Fibroblast of lung (primary cell): ENCODE measurements around the gene PDCD10. TPM values are rescaled to one million over a fixed set of nuclear protein-coding genes. Genes with fewer than 3 reads are reported as not detected.

Experiments used
- DNase-seq, 2 donors: peaks; one replicate each; pipeline versions ENCODE4 v3.0.0 to v3.0.0-alpha.2; 2010; ENCODE audit warnings: low read depth in 2 of 2
- H2AFZ ChIP-seq: 2 replicates; pipeline ENCODE4 v1.5.1; 2012; ENCODE audit warnings: low read length, control low read depth, inconsistent platforms
- H3K27ac ChIP-seq: 2 replicates; pipeline ENCODE4 v1.5.1; 2011; ENCODE audit warnings: low read length, control low read depth; ENCODE audit not compliant: insufficient read depth
- H3K27me3 ChIP-seq: 2 replicates; pipeline ENCODE4 v1.5.1; 2011; ENCODE audit warnings: mild to moderate bottlenecking, low read length; ENCODE audit not compliant: control insufficient read depth, insufficient read depth
- H3K36me3 ChIP-seq: 2 replicates; pipeline ENCODE4 v1.5.1; 2011; ENCODE audit warnings: low read length; ENCODE audit not compliant: control insufficient read depth, insufficient read depth
- H3K4me1 ChIP-seq: 2 replicates; pipeline ENCODE4 v1.5.1; 2011; ENCODE audit warnings: low read length; ENCODE audit not compliant: control insufficient read depth, insufficient read depth; ENCODE audit errors: extremely low read depth
- H3K4me2 ChIP-seq: 2 replicates; pipeline ENCODE4 v1.5.1; 2011; ENCODE audit warnings: low read length, control low read depth; ENCODE audit not compliant: insufficient read depth; ENCODE audit errors: extremely low read depth
- H3K4me3 ChIP-seq, 4 experiments: fragments of 200-600 bp in 1 of 4; sonication (generic) in 1 of 4; replicated peaks in 1 of 4; 2 replicates each; pipeline ENCODE4 v1.5.1; 2011 to 2016; ENCODE audit warnings: low read length in 4 of 4, low read depth in 3 of 4, mild to moderate bottlenecking in 3 of 4, control low read depth in 2 of 4, inconsistent platforms in 1 of 4, mixed read lengths in 1 of 4; ENCODE audit not compliant: insufficient read depth in 1 of 4; ENCODE audit errors: control extremely low read depth in 1 of 4
- H3K79me2 ChIP-seq: 2 replicates; pipeline ENCODE4 v1.5.1; 2012; ENCODE audit warnings: mild to moderate bottlenecking, low read length, inconsistent platforms; ENCODE audit not compliant: control insufficient read depth, insufficient read depth
- H3K9ac ChIP-seq: 2 replicates; pipeline ENCODE4 v1.5.1; 2011; ENCODE audit warnings: mild to moderate bottlenecking, low read length, control low read depth; ENCODE audit not compliant: insufficient read depth
- H3K9me3 ChIP-seq: 2 replicates; pipeline ENCODE4 v1.5.1; 2012; ENCODE audit warnings: low read depth, low read length; ENCODE audit not compliant: control insufficient read depth, insufficient read depth
- H4K20me1 ChIP-seq: 2 replicates; pipeline ENCODE4 v1.5.1; 2011; ENCODE audit warnings: low read length; ENCODE audit not compliant: control insufficient read depth, insufficient read depth; ENCODE audit errors: extremely low read depth
- EZH2 ChIP-seq: IDR thresholded peaks from 2 replicates; pipeline ENCODE4 v1.5.1; 2012; ENCODE audit warnings: low read length, control low read depth, mild to moderate bottlenecking; ENCODE audit errors: missing control alignments
- polyA plus RNA-seq, 2 donors: library from polyadenylated mRNA; depleted of rRNA in 1 of 2; stranded (reverse) in 1 of 2; unstranded in 1 of 2; fragments of >200 nt; gene quantifications; 2 replicates each; pipeline ENCODE4 v1.2.1, GENCODE V29; 2011 to 2012; ENCODE audit warnings: missing spikeins in 1 of 2
- total RNA-seq: library from RNA; depleted of rRNA; stranded (reverse); fragments of >200 nt; gene quantifications from 2 replicates; pipeline ENCODE4 v1.2.1, GENCODE V29; 2014
- TF ChIP-seq, protein P1 (sequence below), 2 donors: IDR thresholded peaks in 1 of 2; conservative IDR thresholded peaks in 1 of 2; 1 replicate in 1 of 2; 2 replicates in 1 of 2; pipeline ENCODE4 v1.5.1; 2011 to 2012; ENCODE audit warnings: low read length in 2 of 2, control low read depth in 1 of 2, inconsistent platforms in 1 of 2, low read depth in 1 of 2, mild to moderate bottlenecking in 1 of 2

Gene PDCD10
- total and polyA plus RNA-seq, 2 donors (not counting 1 experiment from before 2014, with no cell fraction given): 46.6 to 90.4 TPM

- H3K4me3 ChIP-seq: no peak overlapping the region
- H3K4me1 ChIP-seq: no peaks in the 10 kb centered on the region
These were observed 17.8 kb downstream of the PDCD10 start for GRCh38 chr3:167716920-167717319.

DNA sequence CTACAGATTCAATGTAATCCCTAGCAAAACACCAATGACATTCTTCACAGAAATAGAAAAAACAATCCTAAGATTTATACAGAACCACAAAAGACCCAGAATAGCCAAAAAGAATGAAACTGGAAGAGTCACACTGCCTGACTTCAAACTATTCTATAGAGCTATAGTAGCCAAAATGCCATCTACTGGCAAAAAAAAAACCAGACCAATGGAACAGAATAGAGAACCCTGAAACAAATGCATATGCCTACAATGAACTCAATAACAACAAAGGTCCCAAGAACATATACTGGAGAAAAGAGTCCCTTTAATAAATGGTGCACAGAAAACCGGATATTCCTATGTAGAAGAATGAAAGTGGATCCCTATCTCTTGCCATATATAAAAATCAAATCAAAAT is 19.8 kb downstream of the PDCD10 start:
- H3K9ac ChIP-seq: no peak overlapping the region
- no peaks in the 10 kb centered on the region for H4K20me1 ChIP-seq
- H3K9me3 ChIP-seq: no peaks in the 10 kb centered on the region
- no peaks in the 10 kb centered on the region for H3K4me1 ChIP-seq
- no peak overlapping the region for H3K4me2 ChIP-seq
- H3K4me3 ChIP-seq: no peak overlapping the region
- DNase-seq: no peak
- no peaks in the 10 kb centered on the region for H3K27me3 ChIP-seq
- H3K79me2 ChIP-seq: peaks cover 22% of the 10 kb centered on the region
- no peak for TF ChIP-seq EZH2
- TF ChIP-seq, protein P1, sequence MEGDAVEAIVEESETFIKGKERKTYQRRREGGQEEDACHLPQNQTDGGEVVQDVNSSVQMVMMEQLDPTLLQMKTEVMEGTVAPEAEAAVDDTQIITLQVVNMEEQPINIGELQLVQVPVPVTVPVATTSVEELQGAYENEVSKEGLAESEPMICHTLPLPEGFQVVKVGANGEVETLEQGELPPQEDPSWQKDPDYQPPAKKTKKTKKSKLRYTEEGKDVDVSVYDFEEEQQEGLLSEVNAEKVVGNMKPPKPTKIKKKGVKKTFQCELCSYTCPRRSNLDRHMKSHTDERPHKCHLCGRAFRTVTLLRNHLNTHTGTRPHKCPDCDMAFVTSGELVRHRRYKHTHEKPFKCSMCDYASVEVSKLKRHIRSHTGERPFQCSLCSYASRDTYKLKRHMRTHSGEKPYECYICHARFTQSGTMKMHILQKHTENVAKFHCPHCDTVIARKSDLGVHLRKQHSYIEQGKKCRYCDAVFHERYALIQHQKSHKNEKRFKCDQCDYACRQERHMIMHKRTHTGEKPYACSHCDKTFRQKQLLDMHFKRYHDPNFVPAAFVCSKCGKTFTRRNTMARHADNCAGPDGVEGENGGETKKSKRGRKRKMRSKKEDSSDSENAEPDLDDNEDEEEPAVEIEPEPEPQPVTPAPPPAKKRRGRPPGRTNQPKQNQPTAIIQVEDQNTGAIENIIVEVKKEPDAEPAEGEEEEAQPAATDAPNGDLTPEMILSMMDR (conservative IDR thresholded peaks at IDR 0.05 in 1 of 2, IDR thresholded peaks at IDR 0.05 in 1 of 2; ENCODE audit: low read depth in 1 of 2, low read length in 2 of 2): no peak
- no peak overlapping the region for H2AFZ ChIP-seq
- no peaks in the 10 kb centered on the region for H3K36me3 ChIP-seq
- H3K27ac ChIP-seq: no peak overlapping the region

More at GRCh38 chr3:167716920-167717319, 17.8 kb downstream of the PDCD10 start:
- no peak overlapping the region for H3K27ac ChIP-seq
- no peak overlapping the region for H3K9ac ChIP-seq
- no peaks in the 10 kb centered on the region for H3K36me3 ChIP-seq
- no peak for DNase-seq
- no peak overlapping the region for H2AFZ ChIP-seq
- H3K4me2 ChIP-seq: no peak overlapping the region
- H3K27me3 ChIP-seq: no peaks in the 10 kb centered on the region
- peaks cover 29% of the 10 kb centered on the region for H3K79me2 ChIP-seq
- no peaks in the 10 kb centered on the region for H4K20me1 ChIP-seq
- H3K9me3 ChIP-seq: no peaks in the 10 kb centered on the region
- TF ChIP-seq EZH2: no peak
- TF ChIP-seq, protein P1 (conservative IDR thresholded peaks at IDR 0.05 in 1 of 2, IDR thresholded peaks at IDR 0.05 in 1 of 2; ENCODE audit: low read depth in 1 of 2, low read length in 2 of 2): no peak

GRCh38 chr3:167712445-167712844 is 22.2 kb downstream of the PDCD10 start:
- H3K9ac ChIP-seq: no peak overlapping the region
- no peaks in the 10 kb centered on the region for H3K9me3 ChIP-seq
- no peaks in the 10 kb centered on the region for H4K20me1 ChIP-seq
- H3K27ac ChIP-seq: no peak overlapping the region
- H3K36me3 ChIP-seq: no peaks in the 10 kb centered on the region
- no peak overlapping the region for H2AFZ ChIP-seq
- H3K4me1 ChIP-seq: no peaks in the 10 kb centered on the region
- no peak for DNase-seq
- H3K27me3 ChIP-seq: no peaks in the 10 kb centered on the region
- H3K4me2 ChIP-seq: no peak overlapping the region
- H3K4me3 ChIP-seq: no peak overlapping the region
- TF ChIP-seq, protein P1 (conservative IDR thresholded peaks at IDR 0.05 in 1 of 2, IDR thresholded peaks at IDR 0.05 in 1 of 2; ENCODE audit: low read depth in 1 of 2, low read length in 2 of 2): no peak
- H3K79me2 ChIP-seq: peaks cover 22% of the 10 kb centered on the region
